NCI-H146 treated with DMSO at 0.1 percent for 48 hours (cell line): ENCODE data around the gene KIFC3.
"Not testable (repeated sequence)": the region's sequence is repeated elsewhere in the genome, so short reads cannot be mapped to it uniquely, and the experiment has no call there.

Experiments used
- DNase-seq: peaks from one replicate; lab custom pipeline; 2025; ENCODE audit not compliant: unreplicated experiment; lab: John Stamatoyannopoulos, UW

The KIFC3 gene

DNA sequence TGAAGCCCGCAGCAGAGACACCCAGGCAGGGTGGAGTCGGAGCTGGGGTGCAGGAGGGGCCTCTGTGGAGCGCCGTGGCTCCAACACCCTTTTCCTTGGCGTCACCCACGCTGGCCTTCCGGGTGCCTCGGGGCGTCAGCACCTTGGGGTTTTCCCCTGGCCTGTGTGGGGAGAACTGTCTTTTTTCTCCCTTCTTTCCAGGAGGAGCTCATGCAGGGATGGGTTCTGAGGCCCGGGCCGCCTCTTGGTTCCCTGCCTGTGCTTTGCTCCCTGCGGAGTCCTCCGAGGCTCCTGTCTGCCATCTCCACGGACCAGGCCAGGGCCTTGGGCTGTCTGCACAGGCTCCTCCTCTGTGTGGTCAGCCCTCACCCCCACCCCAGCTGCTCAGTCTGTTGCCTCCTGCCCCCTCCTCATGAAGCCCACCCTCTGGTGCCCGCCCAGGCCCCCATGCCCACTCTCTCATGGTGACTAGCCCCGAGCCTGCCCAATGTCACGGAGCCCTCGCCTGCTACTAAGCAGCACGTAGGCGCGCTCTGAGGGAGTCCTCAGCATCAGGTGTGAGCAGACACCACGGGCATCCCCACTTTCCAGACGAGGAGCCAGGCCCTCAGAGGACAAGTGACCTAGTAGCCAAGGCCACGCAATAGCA is 61.7 kb downstream of the KIFC3 start:
- DNase-seq: no peak

GRCh38 chr16:57739756-57740422 is 62.4 kb downstream of the KIFC3 start:
- no peak for DNase-seq

DNA sequence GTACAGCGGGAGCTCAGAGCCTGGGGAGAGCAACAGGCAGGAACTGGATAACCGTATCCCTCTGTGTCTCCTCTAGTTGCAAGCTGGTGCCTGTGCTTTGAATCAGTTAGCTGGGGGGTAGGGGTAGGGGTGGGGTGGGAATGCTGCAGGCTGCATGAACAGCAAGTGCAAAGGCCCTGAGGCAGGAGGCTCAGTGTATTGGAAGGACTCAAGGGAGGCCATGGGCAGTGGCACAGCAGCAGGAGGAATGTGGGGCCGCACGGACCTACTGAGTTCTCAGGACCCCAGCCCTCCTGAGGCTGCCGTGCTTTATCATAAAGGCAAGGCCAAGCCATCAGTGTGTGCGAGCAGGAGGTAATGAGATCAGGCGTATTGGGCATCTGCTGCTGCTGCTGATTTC is 63.4 kb downstream of the KIFC3 start:
- DNase-seq: no peak

- peak; percentile 4 for DNase-seq
Measured at GRCh38 chr16:57736419-57737351, 65.6 kb downstream of the KIFC3 start.

GRCh38 chr16:57735755-57736418 is 66.4 kb downstream of the KIFC3 start, which contains the start of gene KATNB1:
TSS of gene KATNB1 (plus strand) at chr16:57735770. CDS start at chr16:57737244, 1,474 bp downstream.
- DNase-seq: no peak

DNA sequence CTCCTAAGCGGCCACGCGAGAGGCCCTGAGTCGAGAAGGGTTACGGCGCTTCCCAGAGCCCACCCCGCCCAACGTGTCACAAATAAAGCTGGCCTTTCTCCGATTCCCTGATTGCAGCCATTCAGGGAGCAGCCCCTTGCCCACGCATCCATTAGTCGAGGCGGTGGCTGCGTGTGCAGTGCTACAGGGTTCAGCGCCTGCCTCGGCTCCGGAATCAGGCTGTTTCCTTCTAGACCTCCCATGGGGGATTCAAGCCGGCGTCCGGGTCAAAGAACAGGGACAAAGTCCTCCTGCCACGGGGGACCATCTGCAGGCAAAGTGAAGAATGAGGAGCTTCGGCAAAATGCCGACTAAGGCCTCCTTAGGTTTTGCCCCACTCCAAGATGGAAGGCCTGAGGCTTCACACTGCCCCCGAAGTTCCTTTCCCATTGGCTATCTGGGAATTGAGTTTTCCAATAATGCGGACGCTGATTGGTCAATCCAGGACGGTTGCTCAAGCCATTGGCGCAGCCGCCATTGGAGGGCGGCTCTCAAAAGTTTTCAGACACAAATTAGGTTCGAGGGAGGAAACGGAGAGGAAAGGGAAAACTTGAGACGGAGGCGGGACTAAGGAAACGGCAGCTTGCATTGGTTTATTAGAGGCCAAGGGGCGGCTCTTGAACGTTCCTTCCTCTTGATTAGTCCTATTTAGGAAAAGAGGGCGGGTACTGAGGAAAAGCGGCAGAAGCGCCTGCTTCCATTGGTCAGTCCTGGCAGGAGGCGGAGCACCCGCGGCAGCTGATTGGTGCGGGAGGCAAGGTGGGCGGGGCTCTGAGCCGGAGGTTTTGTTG is 67.2 kb downstream of the KIFC3 start:
- peak; percentile 98 for DNase-seq

- DNase-seq: no peak
Measured at GRCh38 chr16:57734308-57734924, 67.9 kb downstream of the KIFC3 start.

GRCh38 chr16:57732714-57733113 is 69.6 kb downstream of the KIFC3 start:
- DNase-seq: no peak

GRCh38 chr16:57732037-57732436 is 70.3 kb downstream of the KIFC3 start:
- DNase-seq: no peak

- no peak for DNase-seq
Measured at GRCh38 chr16:57730771-57731730, 71.2 kb downstream of the KIFC3 start.

GRCh38 chr16:57729852-57730251 is 72.4 kb downstream of the KIFC3 start:
- not testable (repeated sequence) for DNase-seq

- no peak for DNase-seq
Measured at GRCh38 chr16:57729182-57729484, 73.2 kb downstream of the KIFC3 start.

DNA sequence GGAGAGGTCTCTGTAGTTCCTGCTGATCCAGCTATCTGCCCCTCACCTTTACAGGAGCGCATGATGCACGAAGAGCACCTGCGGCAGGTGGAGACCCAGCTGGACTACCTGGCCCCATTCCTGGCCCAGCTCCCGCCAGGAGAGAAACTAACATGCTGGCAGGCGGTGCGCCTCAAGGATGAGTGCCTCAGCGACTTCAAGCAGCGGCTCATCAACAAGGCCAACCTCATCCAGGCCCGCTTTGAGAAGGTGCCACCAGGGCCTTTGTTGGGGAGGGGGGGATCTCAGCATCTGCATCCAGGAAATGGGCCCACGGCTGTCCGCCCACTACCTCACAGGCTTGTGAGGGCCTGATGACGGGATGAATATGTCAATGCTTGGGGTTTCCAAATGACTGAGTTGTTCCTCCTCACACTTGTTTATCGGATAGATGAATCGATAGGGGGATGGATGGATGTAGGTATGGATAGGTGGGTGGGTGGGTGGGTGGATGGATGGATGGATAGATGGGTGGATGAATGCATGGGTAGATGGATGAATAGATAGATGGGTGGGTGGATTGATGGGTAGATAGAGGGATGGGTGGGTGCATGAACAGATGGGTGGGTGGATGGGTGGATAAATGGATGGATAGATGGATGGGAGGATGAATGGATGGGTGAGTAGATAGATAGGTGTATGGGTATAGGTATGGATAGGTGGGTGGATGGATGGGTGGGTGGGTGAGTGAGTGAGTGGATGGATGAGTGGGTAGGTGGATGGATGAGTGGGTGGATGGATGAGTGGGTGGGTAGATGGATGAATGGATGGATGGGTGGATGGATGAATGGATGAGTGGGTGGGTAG is 73.7 kb downstream of the KIFC3 start:
- DNase-seq: no peak

DNA sequence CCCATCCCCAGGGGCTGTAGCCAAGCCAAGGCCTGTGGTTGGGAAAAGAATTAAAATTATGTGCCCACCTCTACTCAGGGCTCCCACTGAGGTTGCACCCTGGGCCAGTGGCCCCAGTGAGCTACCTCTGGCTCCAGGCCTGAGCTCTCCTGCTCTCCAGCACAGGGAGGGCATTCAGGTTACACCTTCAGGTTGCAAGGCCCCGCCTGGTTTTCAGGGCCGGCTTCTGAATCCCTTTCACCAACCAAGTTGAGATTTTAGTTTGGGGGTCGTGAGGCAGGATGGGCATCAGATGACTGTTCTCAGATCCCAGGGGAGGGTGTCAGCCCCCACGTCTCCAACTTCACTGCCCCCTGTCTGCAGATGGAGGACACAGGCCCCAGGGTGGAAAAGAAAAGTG is 74.7 kb downstream of the KIFC3 start:
- DNase-seq: no peak

GRCh38 chr16:57726433-57726947 is 75.8 kb downstream of the KIFC3 start:
- no peak for DNase-seq

DNA sequence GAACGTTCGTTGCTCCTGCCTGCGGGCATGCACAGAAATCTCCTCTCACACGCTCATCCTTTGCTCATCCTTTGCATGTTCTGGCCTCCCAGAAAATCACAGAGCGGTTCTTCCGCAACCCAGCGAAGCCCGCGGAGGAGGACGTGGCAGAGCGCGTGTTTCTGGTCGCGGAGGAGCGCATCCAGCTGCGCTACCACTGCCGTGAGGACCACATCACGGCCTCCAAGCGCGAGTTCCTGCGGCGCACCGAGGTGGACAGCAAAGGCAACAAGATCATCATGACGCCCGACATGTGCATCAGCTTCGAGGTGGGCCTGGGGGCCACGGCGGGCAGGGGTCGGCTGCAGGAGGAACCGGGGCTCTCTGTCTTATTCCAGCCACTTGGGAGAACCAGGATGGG is 76.3 kb downstream of the KIFC3 start:
- DNase-seq: no peak

DNA sequence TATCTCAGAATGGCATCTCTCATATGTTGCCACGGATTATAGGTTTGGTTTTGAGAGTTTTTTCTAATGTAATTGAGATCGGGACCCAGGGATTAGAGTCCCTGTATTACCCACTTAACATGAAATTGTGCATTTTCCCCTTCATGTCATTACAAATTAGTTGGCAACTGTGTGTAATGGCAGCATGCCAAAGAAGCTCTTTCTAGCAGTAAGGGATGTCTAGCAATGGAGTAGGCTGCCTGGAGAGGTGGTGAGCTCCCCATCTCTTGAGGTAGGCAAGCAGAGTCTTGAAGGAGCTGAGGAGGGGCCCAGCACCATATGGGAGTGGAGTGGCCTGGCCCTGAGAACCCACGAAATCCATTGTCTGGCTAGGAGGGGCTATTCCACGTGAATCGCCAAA is 76.7 kb downstream of the KIFC3 start:
- DNase-seq: no peak

- no peak for DNase-seq
Measured at GRCh38 chr16:57725151-57725550, 77.1 kb downstream of the KIFC3 start.
